Measurements from ENCODE around the gene XPO6. TPM values are rescaled to one million over a fixed set of nuclear protein-coding genes. Genes with fewer than 3 reads are reported as not detected.

The XPO6 gene
- total RNA-seq, 2 experiments from 2014 or later = 201 to 214 TPM

DNA sequence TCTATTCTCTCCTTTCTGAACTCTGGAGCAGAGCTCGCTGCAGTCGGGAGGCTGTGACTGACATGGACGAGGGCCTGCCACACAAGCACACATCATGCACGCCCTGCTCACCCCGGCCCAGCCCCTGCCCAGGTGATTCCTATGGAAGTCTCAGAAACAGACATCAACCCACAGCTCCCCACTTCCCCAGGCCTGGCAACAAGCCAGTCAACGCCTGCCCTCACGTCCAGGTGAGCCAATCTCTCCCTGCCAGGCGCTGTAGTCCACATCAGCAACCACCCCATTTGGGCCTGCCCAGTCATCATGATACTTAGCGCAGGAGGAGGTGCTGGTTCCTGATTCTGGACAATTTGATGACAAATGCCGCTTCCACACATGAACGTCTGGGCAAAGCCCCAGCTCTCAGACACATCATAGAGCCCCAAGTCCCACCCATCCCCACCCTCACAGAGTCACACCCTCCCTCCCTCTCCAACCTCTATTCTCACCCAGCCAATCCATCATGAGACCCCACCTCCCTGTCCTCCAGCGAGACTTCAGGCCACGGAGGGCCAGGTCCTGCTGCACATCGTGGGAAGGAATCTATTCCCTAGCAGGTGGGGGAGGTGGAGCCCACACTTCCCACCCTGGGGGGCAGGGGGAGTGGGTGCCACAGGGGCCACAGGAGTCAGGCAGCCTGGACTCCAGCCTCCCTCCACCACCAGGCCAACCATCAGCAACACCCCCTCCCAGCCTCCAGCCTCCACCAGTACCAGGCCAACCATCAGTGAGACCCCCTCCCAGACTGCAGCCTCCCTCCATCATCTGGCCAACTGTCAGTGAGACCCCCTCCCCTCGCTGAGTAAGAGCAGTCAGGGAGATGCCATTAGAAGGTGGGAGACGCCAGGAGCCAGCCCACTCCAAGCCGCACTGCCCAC lies 114.5 kb downstream of the XPO6 start:
- H3K4me3 Mint-ChIP-seq = no peak overlapping the region
- intact Hi-C loops (cut with micrococcal nuclease) = no loop called here
- H3K9me3 Mint-ChIP-seq = no peaks in the 10 kb centered on the region
- CTCF ChIA-PET = no interaction called here
- POLR2A ChIA-PET = no interaction called here
- peaks cover 38% of the 10 kb centered on the region for H3K36me3 Mint-ChIP-seq
- DNase-seq = no peak
- H3K4me1 Mint-ChIP-seq (ENCODE audit: low read depth) = no peaks in the 10 kb centered on the region
- H3K27ac Mint-ChIP-seq = no peak overlapping the region
- no peaks in the 10 kb centered on the region for H3K27me3 Mint-ChIP-seq

GRCh38 chr16:28093385-28093725 lies 118.4 kb downstream of the XPO6 start:
- no peak for DNase-seq
- H3K9me3 Mint-ChIP-seq = no peaks in the 10 kb centered on the region
- CTCF ChIA-PET = interaction anchor here (1.2 kb wide), 1 partner anchor 124 kb away, joined by 3 read pairs; no protein-coding TSS in a partner anchor
- H3K27ac Mint-ChIP-seq = no peak overlapping the region
- no peak overlapping the region for H3K4me3 Mint-ChIP-seq
- intact Hi-C loops (cut with micrococcal nuclease) = no loop called here
- H3K36me3 Mint-ChIP-seq = peaks cover 12% of the 10 kb centered on the region
- POLR2A ChIA-PET = interaction anchor here (0.6 kb wide), 1 partner anchor 1034 kb away, joined by 3 read pairs; no protein-coding TSS in a partner anchor
- H3K4me1 Mint-ChIP-seq (ENCODE audit: low read depth) = no peaks in the 10 kb centered on the region
- H3K27me3 Mint-ChIP-seq = no peaks in the 10 kb centered on the region

GRCh38 chr16:28092721-28093384 lies 118.9 kb downstream of the XPO6 start:
- ChIA-PET POLR2A (interaction anchor here (0.6 kb wide), 1 partner anchor 1033 kb away, joined by 3 read pairs; no protein-coding TSS in a partner anchor), CTCF (interaction anchor here (1.2 kb wide), 1 partner anchor 125 kb away, joined by 3 read pairs; no protein-coding TSS in a partner anchor)
- intact Hi-C loops (cut with micrococcal nuclease) = no loop called here
- Mint-ChIP-seq H3K4me3 (no peak overlapping the region), H3K27me3 (no peaks in the 10 kb centered on the region), H3K36me3 (peaks cover 7% of the 10 kb centered on the region), H3K4me1 (ENCODE audit: low read depth) (no peaks in the 10 kb centered on the region), H3K27ac (no peak overlapping the region), H3K9me3 (no peaks in the 10 kb centered on the region)
- no peak for DNase-seq

DNA sequence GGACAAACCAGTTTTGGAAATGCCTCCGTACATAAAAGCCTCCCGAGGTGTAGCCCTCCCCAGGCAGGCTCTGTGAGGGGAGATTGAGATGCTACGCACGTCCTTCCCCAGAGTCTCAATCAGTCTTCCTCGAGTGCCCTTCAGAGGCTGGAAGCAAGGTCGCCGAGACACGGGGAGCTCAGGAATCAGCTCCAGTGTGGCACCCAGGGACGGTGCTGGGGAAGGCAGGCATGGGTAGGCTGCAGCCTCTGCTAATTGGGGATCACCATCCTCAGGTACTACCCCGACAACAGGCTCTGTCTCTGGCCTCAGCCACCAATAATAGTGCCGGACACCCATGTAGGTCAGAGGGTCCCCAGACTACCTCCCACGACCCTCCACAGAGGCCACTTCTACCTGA lies 120.1 kb downstream of the XPO6 start:
- Mint-ChIP-seq H3K9me3 (no peaks in the 10 kb centered on the region), H3K27me3 (no peaks in the 10 kb centered on the region), H3K36me3 (no peaks in the 10 kb centered on the region), H3K4me1 (ENCODE audit: low read depth) (no peaks in the 10 kb centered on the region), H3K4me3 (no peak overlapping the region), H3K27ac (no peak overlapping the region)
- no peak for DNase-seq
- intact Hi-C loops (cut with micrococcal nuclease) = no loop called here
- POLR2A ChIA-PET = no interaction called here
- CTCF ChIA-PET = interaction anchor here (1.6 kb wide), 1 partner anchor 119 kb away, joined by 4 read pairs; no protein-coding TSS in a partner anchor

GRCh38 chr16:28090646-28091377 lies 121.0 kb downstream of the XPO6 start:
- Mint-ChIP-seq H3K9me3 (no peaks in the 10 kb centered on the region), H3K36me3 (no peaks in the 10 kb centered on the region), H3K4me3 (no peak overlapping the region), H3K27me3 (no peaks in the 10 kb centered on the region), H3K4me1 (ENCODE audit: low read depth) (no peaks in the 10 kb centered on the region), H3K27ac (no peak overlapping the region)
- CTCF ChIA-PET = interaction anchor here (1.6 kb wide), 1 partner anchor 118 kb away, joined by 4 read pairs; no protein-coding TSS in a partner anchor
- intact Hi-C loops (cut with micrococcal nuclease) = no loop called here
- POLR2A ChIA-PET = interaction anchor here (0.6 kb wide), 1 partner anchor 120 kb away, joined by 3 read pairs; no protein-coding TSS in a partner anchor
- DNase-seq = no peak

DNA sequence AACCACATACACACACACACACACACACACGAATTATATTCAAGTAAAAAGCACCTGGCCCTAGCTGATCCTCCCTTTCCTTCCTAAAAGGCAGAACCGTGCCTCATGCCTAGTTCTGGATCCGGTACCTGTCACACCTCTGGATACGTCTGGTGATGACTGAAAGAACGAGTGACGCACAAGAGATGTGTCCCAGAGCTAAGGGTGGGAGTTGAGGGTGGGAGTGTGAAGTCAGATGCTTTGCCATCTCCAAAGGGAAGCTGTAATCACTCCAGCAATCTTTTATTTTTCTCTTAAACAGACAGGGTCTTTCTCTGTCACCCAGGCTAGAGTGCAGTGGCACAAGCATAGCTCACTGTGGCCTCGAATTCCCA lies 121.8 kb downstream of the XPO6 start:
- intact Hi-C loops (cut with micrococcal nuclease) = no loop called here
- Mint-ChIP-seq H3K27ac (no peak overlapping the region), H3K27me3 (no peaks in the 10 kb centered on the region), H3K4me1 (ENCODE audit: low read depth) (no peaks in the 10 kb centered on the region), H3K4me3 (no peak overlapping the region), H3K9me3 (no peaks in the 10 kb centered on the region), H3K36me3 (no peaks in the 10 kb centered on the region)
- DNase-seq = no peak
- ChIA-PET CTCF (interaction anchor here (1.6 kb wide), 1 partner anchor 117 kb away, joined by 4 read pairs; no protein-coding TSS in a partner anchor), POLR2A (interaction anchor here (0.6 kb wide), 1 partner anchor 121 kb away, joined by 3 read pairs; no protein-coding TSS in a partner anchor)

DNA sequence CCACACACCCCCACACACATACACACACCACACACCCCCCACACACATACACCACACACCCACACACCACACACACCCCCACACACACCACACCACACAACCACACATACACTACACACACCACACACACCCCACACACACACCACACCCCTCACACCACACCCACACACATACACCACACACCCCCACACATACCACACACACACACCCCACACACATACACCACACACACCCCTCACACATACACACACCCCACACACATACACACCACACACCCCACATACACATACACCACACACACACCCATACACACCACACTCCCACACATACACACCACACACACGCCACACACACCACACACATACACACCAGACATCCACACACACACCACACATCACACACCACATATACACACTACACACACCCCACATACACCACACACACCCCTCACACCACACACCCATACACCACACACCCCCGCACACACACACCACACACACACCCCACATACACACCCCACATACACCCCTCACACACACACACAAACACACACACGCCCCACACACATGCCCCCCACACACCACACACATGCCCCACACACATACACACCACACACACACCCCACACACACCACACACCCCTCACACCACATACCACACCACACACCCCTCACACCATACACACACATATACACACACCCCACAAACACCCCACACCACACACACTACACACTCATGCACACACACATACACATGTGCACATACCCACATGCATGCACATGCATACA lies 122.4 kb downstream of the XPO6 start:
- POLR2A ChIA-PET = no interaction called here
- Mint-ChIP-seq H3K27me3 (no peaks in the 10 kb centered on the region), H3K27ac (no peak overlapping the region), H3K4me3 (no peak overlapping the region), H3K36me3 (no peaks in the 10 kb centered on the region), H3K9me3 (no peaks in the 10 kb centered on the region), H3K4me1 (ENCODE audit: low read depth) (no peaks in the 10 kb centered on the region)
- DNase-seq = no peak
- intact Hi-C loops (cut with micrococcal nuclease) = no loop called here
- CTCF ChIA-PET = no interaction called here

GRCh38 chr16:28087675-28088300 lies 124.0 kb downstream of the XPO6 start:
- H3K27me3 Mint-ChIP-seq = no peaks in the 10 kb centered on the region
- H3K4me3 Mint-ChIP-seq = no peak overlapping the region
- CTCF ChIA-PET = no interaction called here
- H3K27ac Mint-ChIP-seq = no peak overlapping the region
- intact Hi-C loops (cut with micrococcal nuclease) = no loop called here
- DNase-seq = no peak
- no peaks in the 10 kb centered on the region for H3K9me3 Mint-ChIP-seq
- no peaks in the 10 kb centered on the region for H3K36me3 Mint-ChIP-seq
- no peaks in the 10 kb centered on the region for H3K4me1 Mint-ChIP-seq (ENCODE audit: low read depth)
- POLR2A ChIA-PET = no interaction called here

DNA sequence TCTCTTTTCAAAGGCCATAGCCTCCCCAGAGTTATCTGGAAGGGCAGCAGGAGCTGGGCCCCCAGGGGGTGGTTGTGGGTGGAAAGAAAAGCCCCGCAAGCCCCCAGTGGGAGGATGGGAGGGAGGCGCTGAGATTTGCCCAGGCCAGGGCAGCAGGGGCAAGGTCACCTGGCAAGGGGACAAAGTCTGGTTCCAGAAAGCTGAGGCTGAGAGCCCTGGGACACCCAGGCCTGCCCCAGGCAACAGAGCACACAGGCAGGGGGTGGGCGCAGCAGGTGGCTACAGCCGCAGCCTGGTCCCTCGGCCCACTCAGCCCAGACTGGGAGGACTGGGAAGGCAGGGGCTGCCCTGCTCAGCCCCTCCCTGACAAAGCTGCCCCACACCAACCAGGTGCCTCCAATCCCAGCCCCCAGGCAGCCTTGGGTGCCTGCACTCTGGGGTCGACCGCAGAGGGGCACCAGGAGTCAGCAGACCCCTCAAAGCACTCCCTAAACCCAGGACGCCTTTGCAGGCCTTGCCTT lies 124.6 kb downstream of the XPO6 start:
- no peaks in the 10 kb centered on the region for H3K9me3 Mint-ChIP-seq
- DNase-seq = no peak
- ChIA-PET POLR2A (no interaction called here), CTCF (no interaction called here)
- H3K4me3 Mint-ChIP-seq = no peak overlapping the region
- H3K27me3 Mint-ChIP-seq = no peaks in the 10 kb centered on the region
- intact Hi-C loops (cut with micrococcal nuclease) = no loop called here
- no peak overlapping the region for H3K27ac Mint-ChIP-seq
- no peaks in the 10 kb centered on the region for H3K4me1 Mint-ChIP-seq (ENCODE audit: low read depth)
- no peaks in the 10 kb centered on the region for H3K36me3 Mint-ChIP-seq

DNA sequence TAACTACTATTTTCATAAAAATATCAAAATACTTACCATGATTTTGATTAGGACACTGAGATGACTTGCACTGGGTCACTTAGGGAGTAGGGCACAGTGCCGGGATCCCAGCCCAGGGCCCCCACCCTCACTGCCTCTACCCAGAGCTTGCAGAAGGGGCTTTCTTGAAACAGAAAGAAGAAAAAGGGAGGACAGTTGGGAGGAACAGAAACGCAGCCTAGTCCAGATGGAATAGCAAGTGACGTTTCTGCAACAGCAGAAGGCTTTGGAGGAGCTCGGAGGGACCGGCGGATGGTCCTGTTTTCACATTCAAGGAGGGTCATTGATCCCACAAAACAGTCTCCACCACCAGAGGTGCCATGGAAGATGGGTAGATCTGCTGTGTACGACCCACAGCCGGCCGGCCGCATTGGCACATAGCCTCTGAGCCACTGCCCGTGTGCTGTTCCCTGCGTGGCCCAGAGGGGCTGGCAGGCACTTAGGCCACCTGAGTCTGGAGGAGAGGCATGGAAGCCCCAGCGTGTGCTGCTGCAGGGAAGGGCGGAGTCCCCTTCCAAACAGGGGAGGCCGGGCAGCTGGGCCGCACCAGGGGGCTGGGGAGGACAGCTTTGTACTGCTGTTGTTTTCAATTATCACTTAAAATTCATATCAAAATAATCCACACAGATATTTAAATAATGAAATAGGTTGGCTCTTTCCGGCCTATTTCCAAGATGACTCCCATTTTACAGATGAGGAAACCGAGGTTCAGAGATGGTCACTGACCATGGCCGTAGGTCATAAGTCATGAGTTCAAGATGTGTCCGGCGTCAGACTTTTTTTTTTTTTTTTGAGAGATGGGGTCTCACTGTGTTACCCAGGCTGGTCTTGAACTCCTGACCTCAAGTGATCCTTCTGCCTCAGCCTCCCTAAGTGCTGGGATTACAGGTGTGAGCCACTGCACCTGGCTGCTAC lies 125.3 kb downstream of the XPO6 start:
- no peaks in the 10 kb centered on the region for H3K4me1 Mint-ChIP-seq (ENCODE audit: low read depth)
- DNase-seq = no peak
- no peaks in the 10 kb centered on the region for H3K36me3 Mint-ChIP-seq
- no peaks in the 10 kb centered on the region for H3K9me3 Mint-ChIP-seq
- no peak overlapping the region for H3K4me3 Mint-ChIP-seq
- CTCF ChIA-PET = no interaction called here
- POLR2A ChIA-PET = no interaction called here
- intact Hi-C loops (cut with micrococcal nuclease) = no loop called here
- H3K27ac Mint-ChIP-seq = no peak overlapping the region
- no peaks in the 10 kb centered on the region for H3K27me3 Mint-ChIP-seq
